Fibroblast of lung (primary cell): ENCODE results near the gene KCNT2.

ENCODE experiments used
- CTCF ChIP-seq, 2 donors: IDR thresholded peaks in 1 of 2; conservative IDR thresholded peaks in 1 of 2; 1 replicate in 1 of 2; 2 replicates in 1 of 2; pipeline ENCODE4 v1.5.1; 2011 to 2012; ENCODE audit warnings: low read length in 2 of 2, control low read depth in 1 of 2, inconsistent platforms in 1 of 2, low read depth in 1 of 2, mild to moderate bottlenecking in 1 of 2
- EZH2 ChIP-seq: IDR thresholded peaks from 2 replicates; pipeline ENCODE4 v1.5.1; 2012; ENCODE audit warnings: low read length, control low read depth, mild to moderate bottlenecking; ENCODE audit errors: missing control alignments

DNA sequence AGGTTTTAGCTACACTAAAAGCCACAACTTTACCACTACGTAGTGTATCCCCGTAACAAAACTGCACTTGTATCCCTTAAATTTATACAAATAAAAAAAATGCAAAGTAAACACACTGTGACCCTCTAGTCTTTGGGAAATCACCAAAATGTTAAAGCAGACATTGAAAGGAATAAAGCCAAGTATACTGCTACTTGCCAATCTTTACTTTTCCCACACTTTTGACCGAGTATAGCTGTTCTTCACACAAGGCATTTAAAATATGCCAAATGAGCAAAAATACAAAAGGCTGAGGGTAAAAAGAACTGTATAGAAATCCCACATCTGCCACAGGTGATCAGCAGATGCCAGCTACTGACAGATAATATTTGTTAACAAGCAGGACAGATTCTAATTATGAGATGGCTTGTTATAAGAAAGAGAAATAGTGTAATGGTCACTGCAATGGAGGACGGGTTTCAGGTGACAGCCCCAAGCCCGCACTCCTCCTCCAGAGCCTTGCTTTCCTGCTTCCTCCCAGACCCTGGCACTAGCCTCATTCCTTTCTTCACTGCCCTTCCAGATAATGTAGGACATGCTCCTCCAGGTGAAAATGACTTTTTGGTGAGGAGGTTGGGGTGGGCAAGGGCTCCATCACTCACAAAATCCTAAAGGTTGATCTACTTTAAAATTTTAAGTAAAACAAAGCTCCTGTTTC is 18.1 kb downstream of the KCNT2 start:
- TF ChIP-seq CTCF (conservative IDR thresholded peaks at IDR 0.05 in 1 of 2, IDR thresholded peaks at IDR 0.05 in 1 of 2; ENCODE audit: low read depth in 1 of 2, low read length in 2 of 2) (no peak), EZH2 (no peak)
